B cell (primary cell): ENCODE data around the gene NEBL. TPM values are rescaled to one million over a fixed set of nuclear protein-coding genes. Genes with fewer than 3 reads are reported as not detected.

Experiments
- ATAC-seq: fragments of 200-7000 bp; cut with Tn5 transposase; one replicate; pipeline ENCODE4 v1.10.0; 2021; ENCODE audit warnings: low read depth, mild to moderate bottlenecking, moderate number of reproducible peaks, moderate library complexity
- CTCF ChIA-PET: fragments of 350-600 bp; sonication (Branson Sonifier 250); formaldehyde crosslinking; loops from one replicate; lab custom pipeline; 2021; ENCODE audit warnings: antibody characterized with exemption, inconsistent platforms; lab: Charles Lee
- POLR2A ChIA-PET: fragments of 350-600 bp; sonication (Branson Sonifier 250); formaldehyde crosslinking; loops from one replicate; lab custom pipeline; 2021; ENCODE audit warnings: antibody characterized with exemption; lab: Charles Lee
- DNase-seq: peaks from one replicate; pipeline ENCODE4 v3.0.0; 2013
- H2AFZ ChIP-seq: 2 replicates; pipeline ENCODE4 v1.6.1; 2012; ENCODE audit warnings: mild to moderate bottlenecking, low read depth, low read length; ENCODE audit not compliant: insufficient read depth, poor library complexity, severe bottlenecking
- H3K27ac ChIP-seq, 2 donors: 1 replicate in 1 of 2; 2 replicates in 1 of 2; pipeline ENCODE4 v1.5.1; 2012 to 2013; ENCODE audit warnings: low read length in 2 of 2, mild to moderate bottlenecking in 2 of 2, moderate library complexity in 1 of 2
- H3K27me3 ChIP-seq, 4 experiments: fragments of 200-600 bp in 1 of 4; sonication (generic) in 1 of 4; replicated peaks in 1 of 4; 1 replicate in 2 of 4; 2 replicates in 2 of 4; pipeline versions ENCODE4 v1.6.1 to v1.7.0; 2013 to 2016; ENCODE audit warnings: low read length in 3 of 4, mild to moderate bottlenecking in 2 of 4, mixed read lengths in 1 of 4, moderate library complexity in 1 of 4; ENCODE audit not compliant: insufficient read depth in 4 of 4, control insufficient read depth in 3 of 4; ENCODE audit errors: control extremely low read depth in 1 of 4
- H3K36me3 ChIP-seq, 2 experiments: replicated peaks in 1 of 2; 1 replicate in 1 of 2; 2 replicates in 1 of 2; pipeline versions ENCODE4 v1.6.1 to v1.7.1; 2013; ENCODE audit warnings: low read length in 1 of 2; ENCODE audit not compliant: insufficient read depth in 2 of 2, control insufficient read depth in 1 of 2; ENCODE audit errors: control extremely low read depth in 1 of 2, extremely low read depth in 1 of 2
- H3K4me1 ChIP-seq, 2 donors: fragments of 200-600 bp in 1 of 2; sonication (generic) in 1 of 2; 1 replicate in 1 of 2; 2 replicates in 1 of 2; pipeline versions ENCODE4 v1.5.1 to v1.6.1; 2013 to 2017; ENCODE audit warnings: low read length in 2 of 2; ENCODE audit not compliant: control insufficient read depth in 2 of 2, insufficient read depth in 2 of 2
- H3K4me2 ChIP-seq: replicated peaks from 2 replicates; pipeline ENCODE3; 2012; ENCODE audit warnings: mild to moderate bottlenecking, low read depth, low read length; ENCODE audit not compliant: poor library complexity, severe bottlenecking
- H3K4me3 ChIP-seq, 5 experiments: fragments of 200-600 bp in 1 of 5; sonication (generic) in 1 of 5; 1 replicate in 3 of 5; 2 replicates in 2 of 5; pipeline versions ENCODE4 v1.5.1 to v1.7.0; 2011 to 2016; ENCODE audit warnings: low read length in 4 of 5, mild to moderate bottlenecking in 4 of 5, low read depth in 2 of 5, control low read depth in 1 of 5, moderate library complexity in 1 of 5; ENCODE audit not compliant: insufficient read depth in 1 of 5; ENCODE audit errors: control extremely low read depth in 1 of 5, extremely low read depth in 1 of 5
- H3K79me2 ChIP-seq: fragments of 200-600 bp; sonication (generic); one replicate; pipeline ENCODE4 v1.6.0; 2016; ENCODE audit warnings: low read length; ENCODE audit not compliant: control insufficient read depth, insufficient read depth
- H3K9ac ChIP-seq: fragments of 200-600 bp; sonication (generic); 2 replicates; pipeline ENCODE4 v1.6.1; 2017; ENCODE audit warnings: mild to moderate bottlenecking, low read length, moderate library complexity
- H3K9me3 ChIP-seq, 3 donors: one replicate each; pipeline versions ENCODE4 v1.6.1 to v1.7.1; 2013; ENCODE audit warnings: low read length in 2 of 3; ENCODE audit not compliant: control insufficient read depth in 2 of 3, insufficient read depth in 1 of 3; ENCODE audit errors: control extremely low read depth in 1 of 3
- H4K20me1 ChIP-seq: 2 replicates; pipeline ENCODE4 v1.6.0; 2012; ENCODE audit warnings: mild to moderate bottlenecking, low read length; ENCODE audit not compliant: insufficient read depth, control insufficient read depth, poor library complexity, severe bottlenecking
- H3K27ac Mint-ChIP-seq: one replicate; pipeline ENCODE4 v1.8.0; 2021; ENCODE audit warnings: mixed read lengths
- H3K27me3 Mint-ChIP-seq: one replicate; pipeline ENCODE4 v1.8.0; 2021; ENCODE audit warnings: mixed read lengths
- H3K4me1 Mint-ChIP-seq: one replicate; pipeline ENCODE4 v1.8.0; 2021; ENCODE audit warnings: mixed read lengths
- H3K4me3 Mint-ChIP-seq: one replicate; pipeline ENCODE4 v1.8.0; 2021; ENCODE audit warnings: mixed read lengths
- H3K9me3 Mint-ChIP-seq: one replicate; pipeline ENCODE4 v1.8.0; 2022; ENCODE audit warnings: mixed read lengths; ENCODE audit not compliant: insufficient read depth
- CTCF ChIP-seq: fragments of 200-600 bp; IDR thresholded peaks from one replicate; pipeline ENCODE4 v1.8.0; 2022; ENCODE audit warnings: antibody characterized with exemption, mild to moderate bottlenecking
- EZH2 ChIP-seq: IDR thresholded peaks from 2 replicates; pipeline ENCODE4 v1.6.1; 2012; ENCODE audit warnings: borderline replicate concordance, low read depth, mild to moderate bottlenecking, moderate library complexity, low read length; ENCODE audit not compliant: insufficient read depth, poor library complexity, severe bottlenecking
- WGBS: methylation state at CpG from one replicate; pipeline ENCODE4 v1.1.5; 2013; ENCODE audit warnings: missing lambda C conversion rate; ENCODE audit not compliant: insufficient coverage; 5-methylcytosine and 5-hydroxymethylcytosine counted together
- intact Hi-C: fragments of 100-400 bp; cut with micrococcal nuclease; formaldehyde crosslinking; loops from one replicate; pipeline ENCODE4 v1.10.0; 2022
- polyA minus RNA-seq: library from RNA; depleted of rRNA, polyadenylated mRNA; stranded (reverse); fragments of >200 nt; gene quantifications from 2 replicates; pipeline ENCODE4 v1.2.3, GENCODE V29; 2012
- polyA plus RNA-seq: library from polyadenylated mRNA; depleted of rRNA; stranded (reverse); fragments of >200 nt; gene quantifications from 2 replicates; pipeline ENCODE4 v1.2.3, GENCODE V29; 2012
- total RNA-seq, 2 donors: library from RNA; stranded (reverse); fragments of 120-200 nt in 1 of 2; gene quantifications; 1 replicate in 1 of 2; 2 replicates in 1 of 2; pipeline versions ENCODE4 v1.2.3 to v1.2.4, GENCODE V29; 2013 to 2022

The NEBL gene
- total RNA-seq (not detected in 2 replicates), polyA plus RNA-seq (0.03 TPM in 1 of 2 replicates, not detected in the other), polyA minus RNA-seq (0.07 TPM in 1 of 2 replicates, not detected in the other)
- 0.21 TPM for total RNA-seq (2013)

GRCh38 chr10:20897146-20897825 lies at the start of gene NEBL:
Gene NEBL (minus strand): TSS chr10:20897311. CDS start chr10:20897205, 106 bp downstream.
- Mint-ChIP-seq H3K9me3 (no peaks in the 10 kb centered on the region), H3K27ac (no peak within 1 kb of the TSS), H3K27me3 (peaks cover 5% of the 10 kb centered on the region), H3K4me3 (no peak within 1 kb of the TSS), H3K4me1 (no peaks in the 10 kb centered on the region)
- ChIA-PET POLR2A (no interaction called here), CTCF (no interaction called here)
- Histone ChIP-seq H3K27me3 (no peaks in the 10 kb centered on the region), H3K9ac (no peak within 1 kb of the TSS), H3K36me3 (no peaks in the 10 kb centered on the region), H4K20me1 (no peaks in the 10 kb centered on the region), H3K4me2 (no peak within 1 kb of the TSS), H3K4me1 (no peaks in the 10 kb centered on the region), H2AFZ (no peak within 1 kb of the TSS), H3K4me3 (no peak within 1 kb of the TSS), H3K79me2 (no peaks in the 10 kb centered on the region), H3K27ac (no peak within 1 kb of the TSS), H3K9me3 (no peaks in the 10 kb centered on the region)
- DNase-seq (no peak), ATAC-seq (no peak)
- no peak for TF ChIP-seq CTCF
- no peak for TF ChIP-seq EZH2
- intact Hi-C loops = no loop called here
- WGBS = no CpG with 5 or more reads among the region's 2 CpGs

- ChIA-PET CTCF (no interaction called here), POLR2A (no interaction called here)
- no peak overlapping the region for H3K9ac ChIP-seq
- H3K27me3 ChIP-seq = no peaks in the 10 kb centered on the region
- intact Hi-C loops = no loop called here
- H4K20me1 ChIP-seq = no peaks in the 10 kb centered on the region
- no peaks in the 10 kb centered on the region for H3K27me3 Mint-ChIP-seq
- ATAC-seq (no peak), DNase-seq (no peak)
- H3K4me3 ChIP-seq = no peak overlapping the region
- H3K4me2 ChIP-seq = no peak overlapping the region
- no peaks in the 10 kb centered on the region for H3K9me3 Mint-ChIP-seq
- no peaks in the 10 kb centered on the region for H3K79me2 ChIP-seq
- peaks cover 0 to 1% (median 0%) of the 10 kb centered on the region in 3 donors for H3K9me3 ChIP-seq
- H3K4me3 Mint-ChIP-seq = no peak overlapping the region
- H3K36me3 ChIP-seq = no peaks in the 10 kb centered on the region
- peaks cover 15% of the 10 kb centered on the region for H3K4me1 Mint-ChIP-seq
- H3K27ac Mint-ChIP-seq = no peak overlapping the region
- peaks cover 4% of the 10 kb centered on the region in 2 donors for H3K4me1 ChIP-seq
- H2AFZ ChIP-seq = no peak overlapping the region
- TF ChIP-seq CTCF (no peak), EZH2 (no peak)
- no peak overlapping the region for H3K27ac ChIP-seq
- WGBS = 93% methylated on average over 8 of the region's 9 CpGs
Observed at GRCh38 chr10:20945546-20946332, 48.6 kb upstream of the NEBL start.
